GM21367 (cell line): ENCODE results near the gene ABAT.

ENCODE experiments used
- ATAC-seq: cut with Tn5 transposase; IDR thresholded peaks from one replicate; pipeline ENCODE4 v1.9.1; 2021; ENCODE audit not compliant: unreplicated experiment

ABAT gene

GRCh38 chr16:8674413-8675022, at the start of gene ABAT:
TSS of gene ABAT (plus strand) at chr16:8674617. CDS start at chr16:8735740, 61,123 bp downstream.
- peak; percentile 99 for ATAC-seq

- ATAC-seq = no peak
Observed at GRCh38 chr16:8625491-8626087, 48.8 kb upstream of the ABAT start.

GRCh38 chr16:8626946-8627345, 47.5 kb upstream of the ABAT start:
- ATAC-seq = no peak

- no peak for ATAC-seq
Observed at GRCh38 chr16:8627456-8627855, 47.0 kb upstream of the ABAT start.

- ATAC-seq = no peak
Observed at GRCh38 chr16:8628981-8629725, 45.3 kb upstream of the ABAT start.

GRCh38 chr16:8630255-8630953, 44.0 kb upstream of the ABAT start:
- ATAC-seq = no peak

- ATAC-seq = no peak
Observed at GRCh38 chr16:8631373-8631772, 43.0 kb upstream of the ABAT start.

- no peak for ATAC-seq
Observed at GRCh38 chr16:8631818-8632465, 42.5 kb upstream of the ABAT start.

- ATAC-seq = no peak
Observed at GRCh38 chr16:8632675-8633182, 41.7 kb upstream of the ABAT start.

GRCh38 chr16:8634991-8635736, 39.3 kb upstream of the ABAT start:
- ATAC-seq = no peak

- no peak for ATAC-seq
Observed at GRCh38 chr16:8639694-8640093, 34.7 kb upstream of the ABAT start.

GRCh38 chr16:8641671-8642070, 32.7 kb upstream of the ABAT start:
- no peak for ATAC-seq

- ATAC-seq = no peak
Observed at GRCh38 chr16:8642146-8642545, 32.3 kb upstream of the ABAT start.

- no peak for ATAC-seq
Observed at GRCh38 chr16:8644211-8645140, 29.9 kb upstream of the ABAT start.

- ATAC-seq = no peak
Observed at GRCh38 chr16:8645141-8645521, 29.3 kb upstream of the ABAT start.

GRCh38 chr16:8645831-8646230, 28.6 kb upstream of the ABAT start:
- no peak for ATAC-seq

GRCh38 chr16:8646326-8647053, 27.9 kb upstream of the ABAT start:
- ATAC-seq = no peak

GRCh38 chr16:8647721-8648318, 26.6 kb upstream of the ABAT start:
- no peak for ATAC-seq
